Tibial nerve (tissue), 4 donors: ENCODE results near the gene HTRA2. TPM values are rescaled to one million over a fixed set of nuclear protein-coding genes. Genes with fewer than 3 reads are reported as not detected.

Experiments
- DNase-seq, 2 donors: peaks; one replicate each; pipeline ENCODE4 v3.0.0-alpha.2; 2019; ENCODE audit warnings: low spot score in 2 of 2
- H3K27ac ChIP-seq, 4 donors: fragments of 200-600 bp; sonication (generic) in 3 of 4; one replicate each; pipeline ENCODE4 v1.5.1; 2017 to 2019; ENCODE audit warnings: mild to moderate bottlenecking in 1 of 4
- H3K27me3 ChIP-seq, 2 donors: fragments of 200-600 bp; sonication (generic) in 1 of 2; one replicate each; pipeline versions ENCODE4 v1.5.1 to v1.6.0; 2017 to 2019
- H3K36me3 ChIP-seq, 3 donors: fragments of 200-600 bp; sonication (generic); one replicate each; pipeline ENCODE4 v1.5.1; 2018 to 2019
- H3K4me1 ChIP-seq, 4 donors: fragments of 200-600 bp; sonication (generic) in 3 of 4; one replicate each; pipeline ENCODE4 v1.5.1; 2017 to 2019
- H3K4me3 ChIP-seq, 4 donors: fragments of 200-600 bp; sonication (generic) in 3 of 4; one replicate each; pipeline ENCODE4 v1.5.1; 2017 to 2019; ENCODE audit warnings: mild to moderate bottlenecking in 1 of 4, moderate library complexity in 1 of 4
- H3K9me3 ChIP-seq, 4 donors: fragments of 200-600 bp; sonication (generic) in 3 of 4; one replicate each; pipeline ENCODE4 v1.5.1; 2017 to 2019
- EP300 ChIP-seq, 2 donors: sonication (generic); formaldehyde crosslinking; IDR thresholded peaks; one replicate each; pipeline ENCODE4 v1.6.1; 2017; ENCODE audit warnings: antibody characterized with exemption in 2 of 2, mild to moderate bottlenecking in 1 of 2
- POLR2A ChIP-seq, 2 donors: fragments of 450-650 bp; IDR thresholded peaks; one replicate each; pipeline ENCODE4 v1.6.1; 2017; ENCODE audit warnings: antibody characterized with exemption in 2 of 2, mild to moderate bottlenecking in 2 of 2, moderate library complexity in 2 of 2
- WGBS, 2 donors: methylation state at CpG; one replicate each; pipeline ENCODE4 v1.1.5; 2018; 5-methylcytosine and 5-hydroxymethylcytosine counted together
- total RNA-seq, 4 donors: library from RNA; depleted of rRNA; stranded (reverse); fragments of >200 nt; gene quantifications; one replicate each; pipeline ENCODE4 v1.1.0, GENCODE V29; 2016
- TF ChIP-seq, protein P1 (sequence below), 5 experiments: fragments of 200-600 bp in 3 of 5; fragments of 450-650 bp in 2 of 5; sonication (generic) in 3 of 5; IDR thresholded peaks; one replicate each; pipeline ENCODE4 v1.5.1; 2016 to 2019; ENCODE audit warnings: antibody characterized with exemption in 5 of 5, mild to moderate bottlenecking in 3 of 5, moderate library complexity in 2 of 5

The HTRA2 gene
- total RNA-seq, 4 donors from 2014 or later: 37.8 to 45.3 (median 42.5) TPM

DNA sequence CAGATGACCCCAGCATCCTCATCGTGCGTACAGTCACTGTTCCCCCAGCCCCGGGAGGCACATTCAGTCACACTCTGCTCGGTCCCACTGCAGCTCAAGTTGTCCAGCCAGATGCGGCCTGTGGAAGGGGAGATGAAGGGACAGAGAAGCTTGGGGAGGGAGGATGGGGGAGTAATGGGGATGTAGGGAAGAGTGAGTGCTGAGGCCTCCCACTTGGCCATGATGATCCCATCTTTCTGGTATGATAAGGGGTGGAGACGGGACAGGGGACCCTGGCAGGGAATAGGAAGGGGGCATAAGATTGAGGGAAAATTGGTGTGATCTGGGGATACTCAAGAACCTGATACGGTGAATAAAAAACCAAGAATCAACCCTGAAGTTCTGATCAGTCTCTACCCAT is 20.5 kb downstream of the HTRA2 start:
- Histone ChIP-seq H3K4me3 (no peak overlapping the region), H3K27ac (no peak overlapping the region), H3K4me1 (peaks cover 0 to 56% (median 18%) of the 10 kb centered on the region in 4 donors), H3K9me3 (no peaks in the 10 kb centered on the region), H3K27me3 (no peaks in the 10 kb centered on the region), H3K36me3 (no peaks in the 10 kb centered on the region)
- TF ChIP-seq EP300 (IDR thresholded peaks at IDR 0.05) (no peak), POLR2A (IDR thresholded peaks at IDR 0.05) (no peak)
- TF ChIP-seq, protein P1, sequence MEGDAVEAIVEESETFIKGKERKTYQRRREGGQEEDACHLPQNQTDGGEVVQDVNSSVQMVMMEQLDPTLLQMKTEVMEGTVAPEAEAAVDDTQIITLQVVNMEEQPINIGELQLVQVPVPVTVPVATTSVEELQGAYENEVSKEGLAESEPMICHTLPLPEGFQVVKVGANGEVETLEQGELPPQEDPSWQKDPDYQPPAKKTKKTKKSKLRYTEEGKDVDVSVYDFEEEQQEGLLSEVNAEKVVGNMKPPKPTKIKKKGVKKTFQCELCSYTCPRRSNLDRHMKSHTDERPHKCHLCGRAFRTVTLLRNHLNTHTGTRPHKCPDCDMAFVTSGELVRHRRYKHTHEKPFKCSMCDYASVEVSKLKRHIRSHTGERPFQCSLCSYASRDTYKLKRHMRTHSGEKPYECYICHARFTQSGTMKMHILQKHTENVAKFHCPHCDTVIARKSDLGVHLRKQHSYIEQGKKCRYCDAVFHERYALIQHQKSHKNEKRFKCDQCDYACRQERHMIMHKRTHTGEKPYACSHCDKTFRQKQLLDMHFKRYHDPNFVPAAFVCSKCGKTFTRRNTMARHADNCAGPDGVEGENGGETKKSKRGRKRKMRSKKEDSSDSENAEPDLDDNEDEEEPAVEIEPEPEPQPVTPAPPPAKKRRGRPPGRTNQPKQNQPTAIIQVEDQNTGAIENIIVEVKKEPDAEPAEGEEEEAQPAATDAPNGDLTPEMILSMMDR (IDR thresholded peaks at IDR 0.05): no peak
- DNase-seq: no peak
- WGBS, 2 donors: 77 to 83% methylated on average over 7 of the region's 7 CpGs

DNA sequence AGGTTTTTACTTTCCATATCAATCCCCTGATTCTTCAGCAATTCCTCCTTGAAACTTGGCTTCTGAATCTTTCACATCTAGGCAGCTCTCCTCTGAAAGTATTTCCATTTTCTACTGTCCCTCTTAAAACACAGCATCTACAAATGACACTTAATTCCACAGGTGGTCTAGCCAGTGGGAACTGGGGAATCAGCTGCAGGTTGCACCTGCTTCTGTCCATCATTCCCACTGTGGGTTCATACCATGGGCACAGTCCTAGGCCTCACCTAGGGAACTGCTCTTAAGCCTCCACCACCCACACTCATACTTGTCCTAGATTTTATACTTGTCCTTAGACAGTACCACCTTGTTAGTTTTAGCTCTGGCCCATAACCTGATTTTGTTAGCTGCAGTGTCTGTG is 21.8 kb downstream of the HTRA2 start:
- no peak for TF ChIP-seq POLR2A (IDR thresholded peaks at IDR 0.05)
- TF ChIP-seq, protein P1 (IDR thresholded peaks at IDR 0.05): no peak
- TF ChIP-seq EP300 (IDR thresholded peaks at IDR 0.05): no peak
- peaks cover 0 to 8% (median 0%) of the 10 kb centered on the region in 3 donors for H3K36me3 ChIP-seq
- no peak overlapping the region for H3K27ac ChIP-seq
- no peak for DNase-seq
- no peaks in the 10 kb centered on the region for H3K9me3 ChIP-seq
- peaks cover 0 to 63% (median 20%) of the 10 kb centered on the region in 4 donors for H3K4me1 ChIP-seq
- H3K4me3 ChIP-seq: no peak overlapping the region
- H3K27me3 ChIP-seq: no peaks in the 10 kb centered on the region

DNA sequence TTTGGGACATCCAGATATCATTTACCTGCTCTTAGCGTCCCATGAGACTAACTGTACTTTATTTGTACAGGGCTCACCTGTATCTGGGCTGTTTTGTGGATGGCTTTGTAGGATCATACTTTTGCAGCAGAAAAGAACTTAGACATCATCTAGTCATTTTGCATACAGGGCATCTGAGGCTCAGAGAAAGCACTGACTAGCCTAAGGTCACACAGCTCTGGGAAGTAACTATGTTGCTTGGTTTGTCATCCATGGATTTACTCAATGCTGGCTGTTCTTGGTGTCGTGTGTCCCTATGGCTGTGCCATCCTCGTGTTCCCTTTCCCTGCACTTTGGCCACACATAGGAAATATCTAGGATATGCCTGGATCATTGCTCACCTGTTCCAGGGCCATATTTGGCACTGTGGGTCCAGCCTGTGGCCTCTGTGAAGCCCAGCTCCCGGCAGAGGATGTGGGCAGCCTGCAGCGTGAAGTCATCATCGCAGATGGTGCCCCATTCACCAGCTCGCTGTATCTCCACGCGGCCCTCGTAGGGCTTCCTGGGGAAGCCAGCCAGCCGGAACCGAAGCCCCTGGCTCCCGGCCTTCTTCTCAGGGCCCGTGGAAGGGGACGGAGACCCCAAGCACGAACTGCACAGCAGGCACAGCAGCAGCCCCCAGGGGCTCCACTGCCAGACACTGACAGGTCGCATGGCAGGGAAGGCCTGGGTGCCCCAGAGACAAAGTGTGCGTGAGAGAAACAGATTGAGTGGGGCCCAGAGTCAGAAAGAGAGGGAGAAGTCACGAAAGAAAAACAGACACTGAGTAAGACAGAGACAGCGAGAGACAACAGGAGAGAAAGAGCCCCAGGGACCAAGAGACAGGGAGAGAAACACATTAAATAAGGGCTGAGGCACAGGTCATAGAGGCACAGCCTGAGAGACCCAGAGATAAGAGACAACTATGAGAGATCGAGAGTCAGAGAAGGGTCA is 22.5 kb downstream of the HTRA2 start:
- Histone ChIP-seq H3K27me3 (no peaks in the 10 kb centered on the region), H3K9me3 (no peaks in the 10 kb centered on the region), H3K36me3 (peaks cover 0 to 15% (median 0%) of the 10 kb centered on the region in 3 donors), H3K4me3 (no peak overlapping the region), H3K4me1 (peaks cover 0 to 63% (median 20%) of the 10 kb centered on the region in 4 donors), H3K27ac (peak overlapping the region in 3 of 4 donors; percentile 42 to 98 (median 97))
- no peak for DNase-seq
- no peak for TF ChIP-seq EP300 (IDR thresholded peaks at IDR 0.05)
- TF ChIP-seq, protein P1 (IDR thresholded peaks at IDR 0.05): no peak
- TF ChIP-seq POLR2A (IDR thresholded peaks at IDR 0.05): no peak
- 51 to 64% methylated on average over 21 of the region's 21 CpGs for WGBS, 2 donors

DNA sequence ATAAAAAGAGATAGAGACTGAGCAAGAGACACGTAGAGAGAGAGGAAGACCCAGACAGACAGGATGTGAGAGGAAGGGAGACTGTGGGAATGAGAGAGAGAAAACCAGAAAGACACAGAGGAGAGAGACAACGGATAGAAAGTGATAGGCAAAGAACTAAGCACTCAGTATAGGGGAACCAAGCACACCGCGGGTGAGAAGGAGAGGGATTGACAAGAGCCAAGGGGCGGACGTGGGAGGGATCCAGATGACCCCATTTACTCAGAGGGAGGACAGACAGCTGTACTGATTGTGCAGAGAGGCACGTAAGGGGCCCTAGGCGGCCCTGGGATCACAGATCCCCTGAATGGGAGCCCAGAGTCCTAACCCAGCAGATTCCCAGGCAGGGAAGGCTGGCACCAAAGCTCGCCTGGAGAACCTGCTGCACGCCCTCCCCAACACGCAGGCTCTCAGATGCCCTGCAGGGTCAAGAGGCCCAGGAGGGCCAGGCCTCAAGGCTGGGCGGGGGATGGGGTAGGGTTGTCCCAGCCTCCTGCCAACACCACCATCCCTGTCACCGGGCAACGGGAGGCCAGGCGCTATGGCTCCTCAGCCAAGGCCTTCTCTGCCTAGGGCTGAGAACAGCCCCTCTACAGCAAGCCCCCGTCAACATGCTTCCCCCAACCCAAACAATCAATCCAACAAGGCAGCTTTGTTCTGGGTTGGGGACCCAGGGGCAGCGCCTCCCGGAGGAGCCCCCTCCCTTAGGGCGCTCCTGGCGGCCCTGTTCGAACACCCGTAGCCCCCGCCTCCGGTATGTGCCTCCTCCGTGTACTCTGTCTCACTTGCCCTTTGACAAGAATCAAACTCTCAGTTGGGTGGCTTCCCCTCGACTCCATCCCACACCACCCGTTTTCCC is 23.4 kb downstream of the HTRA2 start:
- peak overlapping the region; percentile 72 to 95 (median 79) for H3K4me3 ChIP-seq
- peaks cover 0 to 62% (median 20%) of the 10 kb centered on the region in 4 donors for H3K4me1 ChIP-seq
- DNase-seq: no peak
- H3K36me3 ChIP-seq: peaks cover 0 to 15% (median 0%) of the 10 kb centered on the region in 3 donors
- no peaks in the 10 kb centered on the region for H3K27me3 ChIP-seq
- 30 to 36% methylated on average over 25 to 26 of the region's 27 CpGs for WGBS, 2 donors
- no peaks in the 10 kb centered on the region for H3K9me3 ChIP-seq
- TF ChIP-seq EP300 (IDR thresholded peaks at IDR 0.05): no peak
- TF ChIP-seq POLR2A (IDR thresholded peaks at IDR 0.05): no peak
- TF ChIP-seq, protein P1 (IDR thresholded peaks at IDR 0.05): no peak
- H3K27ac ChIP-seq: peak overlapping the region; percentile 89 to 98 (median 96)
